CD4-positive, alpha-beta T cell (primary cell): ENCODE measurements around the gene TH. TPM values are rescaled to one million over a fixed set of nuclear protein-coding genes. Genes with fewer than 3 reads are reported as not detected.
A peak's percentile ranks its signal among the peaks of the same experiment; 100 is the strongest.
"Not testable (repeated sequence)": the region's sequence is repeated elsewhere in the genome, so short reads cannot be mapped to it uniquely, and the experiment has no call there.

Experiments
- ATAC-seq: fragments of 200-7000 bp; cut with Tn5 transposase; one replicate; pipeline ENCODE4 v1.10.0; 2022; ENCODE audit warnings: mild to moderate bottlenecking; ENCODE audit not compliant: poor library complexity
- CTCF ChIA-PET: fragments of 350-600 bp; sonication (Branson Sonifier 250); formaldehyde crosslinking; loops from one replicate; lab custom pipeline; 2021; ENCODE audit warnings: antibody characterized with exemption, inconsistent platforms; lab: Charles Lee
- POLR2A ChIA-PET: fragments of 350-600 bp; sonication (Branson Sonifier 250); formaldehyde crosslinking; loops from one replicate; lab custom pipeline; 2021; ENCODE audit warnings: antibody characterized with exemption, inconsistent platforms; lab: Charles Lee
- DNase-seq, 14 experiments: peaks; one replicate each; pipeline ENCODE4 v3.0.0-alpha.2; 2013 to 2020; ENCODE audit warnings: mixed read lengths in 2 of 14
- H3K27ac ChIP-seq, 2 donors: one replicate each; pipeline versions ENCODE4 v1.5.1 to v1.7.0; 2013; ENCODE audit warnings: low read length in 2 of 2, low read depth in 1 of 2, mild to moderate bottlenecking in 1 of 2
- H3K27me3 ChIP-seq, 2 experiments: 1 replicate in 1 of 2; 2 replicates in 1 of 2; pipeline versions ENCODE4 v1.6.1 to v1.7.0; 2013; ENCODE audit warnings: low read length in 2 of 2, control low read depth in 1 of 2, mild to moderate bottlenecking in 1 of 2, moderate library complexity in 1 of 2; ENCODE audit not compliant: insufficient read depth in 2 of 2, control insufficient read depth in 1 of 2
- H3K36me3 ChIP-seq: one replicate; pipeline ENCODE4 v1.6.1; 2013; ENCODE audit warnings: low read length, control low read depth; ENCODE audit not compliant: insufficient read depth
- H3K4me1 ChIP-seq: one replicate; pipeline ENCODE4 v1.6.1; 2013; ENCODE audit warnings: low read length, control low read depth; ENCODE audit not compliant: insufficient read depth
- H3K4me3 ChIP-seq: one replicate; pipeline ENCODE4 v1.5.1; 2013; ENCODE audit warnings: mild to moderate bottlenecking, low read length, moderate library complexity
- H3K9me3 ChIP-seq, 2 experiments: 1 replicate in 1 of 2; 2 replicates in 1 of 2; pipeline versions ENCODE4 v1.6.1 to v1.7.0; 2013; ENCODE audit warnings: low read length in 2 of 2, mild to moderate bottlenecking in 2 of 2, control low read depth in 1 of 2, moderate library complexity in 1 of 2; ENCODE audit not compliant: control insufficient read depth in 1 of 2, insufficient read depth in 1 of 2
- H3K27ac Mint-ChIP-seq: one replicate; pipeline ENCODE4 v1.8.0; 2020; ENCODE audit warnings: mixed read lengths
- H3K27me3 Mint-ChIP-seq: one replicate; pipeline ENCODE4 v1.8.0; 2021; ENCODE audit warnings: mixed read lengths
- H3K36me3 Mint-ChIP-seq: one replicate; pipeline ENCODE4 v1.8.0; 2021; ENCODE audit warnings: low read depth, mixed read lengths
- H3K4me1 Mint-ChIP-seq: one replicate; pipeline ENCODE4 v1.8.0; 2021; ENCODE audit warnings: low read depth, mixed read lengths
- H3K4me3 Mint-ChIP-seq: one replicate; pipeline ENCODE4 v1.8.0; 2020; ENCODE audit warnings: mild to moderate bottlenecking, mixed read lengths
- H3K9me3 Mint-ChIP-seq: one replicate; pipeline ENCODE4 v1.8.0; 2020; ENCODE audit warnings: mixed read lengths
- intact Hi-C, 2 experiments: fragments of 100-400 bp; cut with DNase I in 1 of 2; cut with micrococcal nuclease in 1 of 2; formaldehyde crosslinking; loops; one replicate each; pipeline versions ENCODE4 v1.15.1 to v1.9.0; 2023 to 2025; cut with DNase I, micrococcal nuclease
- total RNA-seq, 174 experiments: library from RNA in 2 of 174; stranded (reverse) in 2 of 174; gene quantifications; one replicate each; pipeline ENCODE4 v1.2.3 and lab custom pipeline; 2021 to 2026
- TF ChIP-seq, protein P1 (sequence below): fragments of 200-600 bp; IDR thresholded peaks from one replicate; pipeline ENCODE4 v1.8.0; 2022; ENCODE audit warnings: antibody characterized with exemption, mild to moderate bottlenecking

The TH gene
- total RNA-seq, 2 experiments from 2014 or later = not detected

DNA sequence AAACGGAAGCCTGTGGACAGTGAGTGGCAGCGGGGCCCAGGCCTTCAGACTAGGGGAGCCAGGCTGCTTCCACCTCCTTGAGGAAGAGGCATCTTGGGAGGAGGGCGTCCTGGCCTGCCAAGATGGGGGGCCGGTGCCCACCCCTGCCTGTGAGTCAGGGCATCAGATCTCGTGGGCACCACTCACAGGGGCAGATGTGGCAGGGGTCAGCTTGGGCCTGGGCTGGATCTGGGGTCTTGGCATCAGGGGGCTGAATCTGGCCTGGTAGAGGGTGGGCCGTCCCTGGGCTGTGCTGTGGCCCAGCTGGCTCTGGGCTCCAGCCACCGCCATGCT, 24.1 kb upstream of the TH start:
- no peak for ATAC-seq
- H3K27me3 ChIP-seq = no peaks in the 10 kb centered on the region
- Mint-ChIP-seq H3K4me1 (peaks cover 13% of the 10 kb centered on the region), H3K27me3 (peaks cover 4% of the 10 kb centered on the region), H3K4me3 (no peak overlapping the region), H3K27ac (no peak overlapping the region), H3K36me3 (no peaks in the 10 kb centered on the region), H3K9me3 (no peaks in the 10 kb centered on the region)
- DNase-seq = no peak
- CTCF ChIA-PET = no interaction called here
- no peaks in the 10 kb centered on the region for H3K36me3 ChIP-seq
- POLR2A ChIA-PET = interaction anchor here (0.9 kb wide), 1 partner anchor 225 kb away, joined by 3 read pairs; no protein-coding TSS in a partner anchor
- TF ChIP-seq, protein P1, sequence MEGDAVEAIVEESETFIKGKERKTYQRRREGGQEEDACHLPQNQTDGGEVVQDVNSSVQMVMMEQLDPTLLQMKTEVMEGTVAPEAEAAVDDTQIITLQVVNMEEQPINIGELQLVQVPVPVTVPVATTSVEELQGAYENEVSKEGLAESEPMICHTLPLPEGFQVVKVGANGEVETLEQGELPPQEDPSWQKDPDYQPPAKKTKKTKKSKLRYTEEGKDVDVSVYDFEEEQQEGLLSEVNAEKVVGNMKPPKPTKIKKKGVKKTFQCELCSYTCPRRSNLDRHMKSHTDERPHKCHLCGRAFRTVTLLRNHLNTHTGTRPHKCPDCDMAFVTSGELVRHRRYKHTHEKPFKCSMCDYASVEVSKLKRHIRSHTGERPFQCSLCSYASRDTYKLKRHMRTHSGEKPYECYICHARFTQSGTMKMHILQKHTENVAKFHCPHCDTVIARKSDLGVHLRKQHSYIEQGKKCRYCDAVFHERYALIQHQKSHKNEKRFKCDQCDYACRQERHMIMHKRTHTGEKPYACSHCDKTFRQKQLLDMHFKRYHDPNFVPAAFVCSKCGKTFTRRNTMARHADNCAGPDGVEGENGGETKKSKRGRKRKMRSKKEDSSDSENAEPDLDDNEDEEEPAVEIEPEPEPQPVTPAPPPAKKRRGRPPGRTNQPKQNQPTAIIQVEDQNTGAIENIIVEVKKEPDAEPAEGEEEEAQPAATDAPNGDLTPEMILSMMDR = no peak
- H3K9me3 ChIP-seq = peaks cover 0 to 7% of the 10 kb centered on the region in 2 experiments
- no peak overlapping the region for H3K27ac ChIP-seq
- intact Hi-C loops = loop anchor here (2.0 to 10.0 kb wide), 5 partner anchors 73 to 699 kb away; no protein-coding TSS in a partner anchor
- H3K4me1 ChIP-seq = peaks cover 17% of the 10 kb centered on the region
- H3K4me3 ChIP-seq = no peak overlapping the region

DNA sequence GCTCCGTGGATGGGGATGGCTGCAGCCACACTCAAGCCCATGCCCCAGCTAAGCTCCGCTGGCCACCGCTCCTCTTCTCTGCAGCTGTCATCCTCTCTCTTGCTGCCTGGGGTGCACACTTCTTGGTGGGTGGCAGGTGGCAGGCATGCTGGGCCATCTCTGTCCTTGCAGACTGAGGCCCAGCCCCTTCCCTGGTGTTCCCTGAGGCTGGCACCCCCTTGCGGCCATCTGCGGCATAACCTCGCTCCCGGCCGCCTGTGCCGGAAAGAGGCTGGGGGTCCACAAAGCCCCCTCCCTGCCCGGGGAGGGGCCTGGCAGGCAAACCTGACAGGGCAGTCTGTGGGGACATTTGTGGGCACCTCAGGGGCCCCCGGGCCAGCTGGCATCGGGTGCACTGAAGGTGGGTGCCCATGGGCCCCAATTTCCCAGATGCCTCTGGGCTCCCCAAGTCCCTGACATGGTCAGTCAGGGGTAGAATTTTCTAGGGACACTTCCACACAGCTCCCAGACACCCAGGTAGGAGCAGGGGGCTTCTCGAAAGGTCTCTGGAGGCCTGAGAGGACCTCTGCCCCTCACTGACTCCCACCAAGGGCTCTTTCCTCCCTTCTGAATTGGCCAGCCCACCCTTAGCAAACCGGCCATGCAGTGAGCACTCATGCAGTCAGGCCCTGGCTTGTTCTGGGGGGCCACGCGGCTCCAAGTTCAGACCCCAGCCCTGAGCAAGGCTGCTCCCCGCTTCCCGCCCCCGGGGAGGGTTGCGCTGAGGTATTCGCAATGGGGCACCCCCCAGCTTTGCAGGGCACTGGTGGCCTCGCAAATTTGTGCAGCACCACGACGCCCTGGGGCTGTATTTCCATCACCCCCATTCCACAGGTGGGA, 23.5 kb upstream of the TH start:
- no peak overlapping the region for H3K4me3 Mint-ChIP-seq
- Histone ChIP-seq H3K27ac (no peak overlapping the region), H3K36me3 (no peaks in the 10 kb centered on the region), H3K9me3 (peaks cover 0 to 1% of the 10 kb centered on the region in 2 experiments), H3K27me3 (no peaks in the 10 kb centered on the region), H3K4me3 (no peak overlapping the region), H3K4me1 (peaks cover 18% of the 10 kb centered on the region)
- POLR2A ChIA-PET = interaction anchor here (0.9 kb wide), 1 partner anchor 225 kb away, joined by 3 read pairs; no protein-coding TSS in a partner anchor
- H3K27me3 Mint-ChIP-seq = peaks cover 7% of the 10 kb centered on the region
- peak in 13 of 14 experiments; percentile 14 to 67 (median 37) for DNase-seq
- H3K4me1 Mint-ChIP-seq = peaks cover 13% of the 10 kb centered on the region
- intact Hi-C loops = loop anchor here (5.0 to 10.0 kb wide), 3 partner anchors 337 to 700 kb away; no protein-coding TSS in a partner anchor
- no peaks in the 10 kb centered on the region for H3K9me3 Mint-ChIP-seq
- CTCF ChIA-PET = interaction anchor here (0.7 to 1.0 kb wide), 2 partner anchors 226 to 873 kb away, joined by 3 read pairs; no protein-coding TSS in a partner anchor
- H3K36me3 Mint-ChIP-seq = no peaks in the 10 kb centered on the region
- H3K27ac Mint-ChIP-seq = no peak overlapping the region
- TF ChIP-seq, protein P1 = peak; percentile 78
- ATAC-seq = peak; percentile 55

DNA sequence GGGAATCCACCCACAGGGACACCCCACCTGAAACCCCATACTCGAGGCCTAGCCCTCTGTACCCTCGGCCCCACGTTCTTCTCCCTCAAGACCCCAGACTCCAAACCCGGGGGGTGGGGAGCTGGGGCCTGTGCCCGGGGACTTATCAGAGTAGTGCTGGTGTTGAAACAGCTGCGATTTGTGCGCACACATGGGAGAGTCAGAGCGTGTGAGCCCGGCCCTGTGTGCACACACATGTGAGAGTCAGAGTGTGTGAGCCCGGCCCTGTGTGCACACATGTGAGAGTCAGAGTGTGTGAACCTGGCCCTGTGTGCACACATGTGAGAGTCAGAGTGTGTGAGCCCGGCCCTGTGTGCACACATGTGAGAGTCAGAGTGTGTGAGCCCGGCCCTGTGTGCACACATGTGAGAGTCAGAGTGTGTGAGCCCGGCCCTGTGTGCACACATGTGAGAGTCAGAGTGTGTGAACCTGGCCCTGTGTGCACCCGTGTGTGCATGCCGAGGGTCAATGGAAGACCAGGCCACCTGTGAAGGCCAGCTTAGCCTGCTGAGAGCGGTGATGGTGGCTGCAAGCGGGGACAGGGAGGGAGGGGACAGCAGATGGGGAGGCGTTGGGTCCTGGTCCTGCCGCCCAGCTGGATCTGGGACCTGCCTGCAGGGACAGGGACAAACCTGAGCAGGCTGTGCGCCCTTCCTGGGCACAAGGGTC, 22.4 kb upstream of the TH start:
- H3K27ac ChIP-seq, H3K27me3 ChIP-seq, H3K9me3 Mint-ChIP-seq, H3K9me3 ChIP-seq, H3K27ac Mint-ChIP-seq, H3K36me3 ChIP-seq, POLR2A ChIA-PET, H3K4me3 Mint-ChIP-seq, DNase-seq, ATAC-seq, H3K36me3 Mint-ChIP-seq, H3K4me3 ChIP-seq, H3K27me3 Mint-ChIP-seq: not testable (repeated sequence)
- peaks cover 18% of the 10 kb centered on the region for H3K4me1 ChIP-seq
- intact Hi-C loops = loop anchor here (10.0 kb wide), 2 partner anchors 341 to 701 kb away; no protein-coding TSS in a partner anchor
- CTCF ChIA-PET = interaction anchor here (0.7 to 1.0 kb wide), 2 partner anchors 227 to 874 kb away, joined by 3 read pairs; no protein-coding TSS in a partner anchor
- peaks cover 13% of the 10 kb centered on the region for H3K4me1 Mint-ChIP-seq
